ENCODE data around the gene HTR7.
"Not testable (repeated sequence)": the region's sequence is repeated elsewhere in the genome, so short reads cannot be mapped to it uniquely, and the experiment has no call there.

Gene HTR7

GRCh38 chr10:90856964-90857634 lies 740 bp downstream of the HTR7 start:
- DNase-seq, result no peak

- DNase-seq, result no peak
Observed at GRCh38 chr10:90856261-90856660, 1.6 kb downstream of the HTR7 start.

GRCh38 chr10:90855126-90855525 lies 2.7 kb downstream of the HTR7 start:
- no peak for DNase-seq

GRCh38 chr10:90849956-90850749 lies 7.7 kb downstream of the HTR7 start:
- DNase-seq, result no peak

GRCh38 chr10:90847436-90847835 lies 10.4 kb downstream of the HTR7 start:
- no peak for DNase-seq

GRCh38 chr10:90846746-90847145 lies 11.1 kb downstream of the HTR7 start:
- DNase-seq, result no peak

GRCh38 chr10:90845726-90846125 lies 12.1 kb downstream of the HTR7 start:
- no peak for DNase-seq

GRCh38 chr10:90842725-90843124 lies 15.1 kb downstream of the HTR7 start:
- no peak for DNase-seq

GRCh38 chr10:90837486-90837885 lies 20.4 kb downstream of the HTR7 start:
- no peak for DNase-seq

- DNase-seq, result no peak
Observed at GRCh38 chr10:90834326-90834725, 23.5 kb downstream of the HTR7 start.

GRCh38 chr10:90832111-90832510 lies 25.7 kb downstream of the HTR7 start:
- no peak for DNase-seq

GRCh38 chr10:90822508-90822907 lies 35.3 kb downstream of the HTR7 start:
- DNase-seq, result no peak

GRCh38 chr10:90821864-90822263 lies 36.0 kb downstream of the HTR7 start:
- not testable (repeated sequence) for DNase-seq

GRCh38 chr10:90819911-90820310 lies 37.9 kb downstream of the HTR7 start:
- no peak for DNase-seq

GRCh38 chr10:90818736-90819135 lies 39.1 kb downstream of the HTR7 start:
- no peak for DNase-seq

GRCh38 chr10:90817128-90817889 lies 40.5 kb downstream of the HTR7 start:
- DNase-seq, result no peak

- DNase-seq, result no peak
Observed at GRCh38 chr10:90816466-90816865, 41.4 kb downstream of the HTR7 start.

- no peak for DNase-seq
Observed at GRCh38 chr10:90813594-90814365, 44.1 kb downstream of the HTR7 start.

GRCh38 chr10:90807106-90807505 lies 50.7 kb downstream of the HTR7 start:
- DNase-seq, result not testable (repeated sequence)

GRCh38 chr10:90806677-90807076 lies 51.2 kb downstream of the HTR7 start:
- no peak for DNase-seq

GRCh38 chr10:90805206-90805605 lies 52.6 kb downstream of the HTR7 start:
- no peak for DNase-seq

- no peak for DNase-seq
Observed at GRCh38 chr10:90804354-90804753, 53.5 kb downstream of the HTR7 start.

- DNase-seq, result no peak
Observed at GRCh38 chr10:90801608-90802007, 56.2 kb downstream of the HTR7 start.

All from activated CD4-positive, alpha-beta T cell treated with anti-CD3 and anti-CD28 coated beads for 1 hour (primary cell).